PC-3 (cell line): ENCODE measurements around the gene TPRX1. TPM values are rescaled to one million over a fixed set of nuclear protein-coding genes. Genes with fewer than 3 reads are reported as not detected.
"Not testable (repeated sequence)": the region's sequence is repeated elsewhere in the genome, so short reads cannot be mapped to it uniquely, and the experiment has no call there.

Source experiments
- ATAC-seq: fragments of 200-7000 bp; cut with Tn5 transposase; 2 replicates; pipeline ENCODE4 v1.9.1; 2020; ENCODE audit warnings: mild to moderate bottlenecking, moderate library complexity
- BruUV-seq: library from RNA; stranded (reverse); fragments of 400-500 nt; replicated peaks from 2 replicates; lab custom pipeline; 2021; lab: Mats Ljungman, UMichigan
- CTCF ChIA-PET: fragments of 300-600 bp; sonication (Branson Sonifier 250); formaldehyde crosslinking; loops from one replicate; lab custom pipeline; 2022; ENCODE audit warnings: antibody characterized with exemption; lab: Charles Lee
- POLR2A ChIA-PET: fragments of 300-600 bp; sonication (Branson Sonifier 250); formaldehyde crosslinking; loops from one replicate; lab custom pipeline; 2022; ENCODE audit warnings: antibody characterized with exemption; ENCODE audit not compliant: unreplicated experiment; lab: Charles Lee
- DNase-seq: peaks from one replicate; pipeline ENCODE4 v3.0.0-alpha.2; 2015
- H2AFZ ChIP-seq: fragments of 300-600 bp; sonication (generic); 2 replicates; pipeline ENCODE4 v1.6.0; 2016; ENCODE audit warnings: antibody characterized with exemption, low read length
- H3F3A ChIP-seq: fragments of 300-600 bp; sonication (generic); one replicate; pipeline ENCODE4 v1.6.0; 2017; ENCODE audit warnings: antibody characterized with exemption, low read length, control low read depth, mild to moderate bottlenecking; ENCODE audit not compliant: unreplicated experiment
- H3K27ac ChIP-seq: fragments of 300-600 bp; sonication (generic); 2 replicates; pipeline ENCODE4 v1.5.1; 2016; ENCODE audit warnings: mild to moderate bottlenecking, low read length
- H3K27me3 ChIP-seq: fragments of 300-600 bp; sonication (generic); 2 replicates; pipeline ENCODE4 v1.6.1; 2016; ENCODE audit warnings: low read length, mixed read lengths
- H3K36me3 ChIP-seq: fragments of 300-600 bp; sonication (generic); 2 replicates; pipeline ENCODE4 v1.6.1; 2016; ENCODE audit warnings: low read depth, mixed run types, low read length, mixed read lengths
- H3K4me1 ChIP-seq: fragments of 300-600 bp; sonication (generic); 2 replicates; pipeline ENCODE4 v1.5.1; 2016; ENCODE audit warnings: low read length; ENCODE audit not compliant: insufficient read depth
- H3K4me2 ChIP-seq: fragments of 300-600 bp; sonication (generic); 2 replicates; pipeline ENCODE4 v1.6.0; 2016; ENCODE audit warnings: low read length
- H3K4me3 ChIP-seq: fragments of 300-600 bp; sonication (generic); 2 replicates; pipeline ENCODE4 v1.5.1; 2016; ENCODE audit warnings: mild to moderate bottlenecking, low read length, mixed read lengths
- H3K79me2 ChIP-seq: fragments of 300-600 bp; sonication (generic); 2 replicates; pipeline ENCODE4 v1.6.1; 2017; ENCODE audit warnings: low read length, mixed read lengths
- H3K9ac ChIP-seq: fragments of 300-600 bp; sonication (generic); 2 replicates; pipeline ENCODE4 v1.6.0; 2016; ENCODE audit warnings: mild to moderate bottlenecking, low read length
- H3K9me2 ChIP-seq: fragments of 300-600 bp; sonication (generic); replicated peaks from 2 replicates; pipeline ENCODE4 v1.6.1; 2016; ENCODE audit warnings: mixed run types, low read length, mixed read lengths
- H3K9me3 ChIP-seq: fragments of 300-600 bp; sonication (generic); 2 replicates; pipeline ENCODE4 v1.6.1; 2016; ENCODE audit warnings: low read length, mixed read lengths
- H4K20me1 ChIP-seq: fragments of 300-600 bp; sonication (generic); 2 replicates; pipeline ENCODE4 v1.6.1; 2016; ENCODE audit warnings: low read length, mixed read lengths
- CTCF ChIP-seq: fragments of 300-600 bp; sonication (generic); conservative IDR thresholded peaks from 2 replicates; pipeline ENCODE4 v1.5.1; 2017; ENCODE audit warnings: antibody characterized with exemption, low read depth, mild to moderate bottlenecking, low read length
- EZH2 ChIP-seq: fragments of 300-600 bp; sonication (generic); IDR thresholded peaks from one replicate; pipeline ENCODE4 v1.6.1; 2017; ENCODE audit warnings: antibody characterized with exemption, mild to moderate bottlenecking, low read length; ENCODE audit not compliant: unreplicated experiment
- EZH2phosphoT487 ChIP-seq: fragments of 300-600 bp; sonication (generic); IDR thresholded peaks from 2 replicates; pipeline ENCODE4 v1.6.1; 2018; ENCODE audit warnings: mild to moderate bottlenecking, antibody characterized with exemption, low read length, borderline replicate concordance
- intact Hi-C: fragments of 100-400 bp; cut with micrococcal nuclease; formaldehyde crosslinking; loops from 2 replicates; pipeline ENCODE4 v1.9.0; 2023
- total RNA-seq: library from RNA; depleted of rRNA; stranded (reverse); fragments of >200 nt; gene quantifications from 2 replicates; pipeline ENCODE4 v1.2.3, GENCODE V29; 2014

The TPRX1 gene
- total RNA-seq, 1 experiment from 2014 or later = not detected

GRCh38 chr19:47776568-47776967 is 27.8 kb downstream of the TPRX1 start:
- H3K36me3 ChIP-seq = peaks cover 5% of the 10 kb centered on the region; the same call in 1 of the 2 replicates
- intact Hi-C loops = no loop called here
- DNase-seq (peak; percentile 60), ATAC-seq (peak; percentile 21)
- ChIA-PET POLR2A (no interaction called here), CTCF (no interaction called here)
- H3K4me3 ChIP-seq = no peak overlapping the region
- TF ChIP-seq EZH2phosphoT487 (no peak), CTCF (no peak), EZH2 (no peak)
- H3K27ac ChIP-seq = peak overlapping the region; percentile 11; the same call in 1 of the 2 replicates
- peaks cover 8% of the 10 kb centered on the region for H3K4me1 ChIP-seq
- H3K9me3 ChIP-seq = no peaks in the 10 kb centered on the region
- H3K27me3 ChIP-seq = no peaks in the 10 kb centered on the region
- BruUV-seq = no TSS peak
- no peak overlapping the region for H2AFZ ChIP-seq
- H3K79me2 ChIP-seq = peaks cover 25% of the 10 kb centered on the region
- H3F3A ChIP-seq = no peaks in the 10 kb centered on the region
- H3K9ac ChIP-seq = no peak overlapping the region
- H3K4me2 ChIP-seq = 0 out of 2 replicates have a peak overlapping the region, but pooled peaks have one; percentile 0
- no peaks in the 10 kb centered on the region for H3K9me2 ChIP-seq
- H4K20me1 ChIP-seq = no peaks in the 10 kb centered on the region

GRCh38 chr19:47771291-47771690 is 33.1 kb downstream of the TPRX1 start:
- H3K9ac ChIP-seq, H3F3A ChIP-seq, H4K20me1 ChIP-seq, CTCF ChIA-PET, H3K9me3 ChIP-seq, H3K79me2 ChIP-seq, DNase-seq, intact Hi-C loops, H3K4me2 ChIP-seq, BruUV-seq, ATAC-seq, H3K4me3 ChIP-seq, H2AFZ ChIP-seq, H3K27me3 ChIP-seq, H3K27ac ChIP-seq, POLR2A ChIA-PET, H3K9me2 ChIP-seq, H3K36me3 ChIP-seq, H3K4me1 ChIP-seq: not testable (repeated sequence)

DNA sequence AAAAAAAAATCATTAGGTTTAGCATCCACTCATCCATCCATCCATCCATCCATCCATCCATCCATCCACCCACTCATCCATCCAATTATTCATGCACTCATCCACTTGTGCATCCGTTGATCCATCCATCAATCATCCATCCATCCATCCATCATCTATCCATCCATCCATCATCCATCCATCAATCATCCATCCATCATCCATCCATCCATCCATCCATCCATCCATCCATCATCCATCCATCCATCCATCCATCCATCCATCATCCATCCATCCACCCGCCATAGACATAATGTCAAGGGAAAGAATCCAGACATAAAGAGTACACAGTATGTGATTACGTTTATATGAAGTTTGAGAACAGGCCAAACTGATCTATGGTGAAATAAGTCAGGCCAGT is 34.8 kb downstream of the TPRX1 start:
- CTCF ChIA-PET = no interaction called here
- no peak overlapping the region for H2AFZ ChIP-seq
- H3K27ac ChIP-seq = no peak overlapping the region
- H3K4me2 ChIP-seq = no peak overlapping the region
- H3K27me3 ChIP-seq = no peaks in the 10 kb centered on the region
- no peaks in the 10 kb centered on the region for H3F3A ChIP-seq
- ATAC-seq (no peak), DNase-seq (no peak)
- intact Hi-C loops = no loop called here
- no TSS peak for BruUV-seq
- TF ChIP-seq EZH2 = no peak
- TF ChIP-seq CTCF = no peak
- TF ChIP-seq EZH2phosphoT487 = no peak
- H3K36me3 ChIP-seq = no peaks in the 10 kb centered on the region
- no peaks in the 10 kb centered on the region for H3K79me2 ChIP-seq
- no peaks in the 10 kb centered on the region for H3K4me1 ChIP-seq
- POLR2A ChIA-PET = no interaction called here
- no peaks in the 10 kb centered on the region for H4K20me1 ChIP-seq
- H3K9ac ChIP-seq = no peak overlapping the region
- no peak overlapping the region for H3K4me3 ChIP-seq
- no peaks in the 10 kb centered on the region for H3K9me2 ChIP-seq
- H3K9me3 ChIP-seq = no peaks in the 10 kb centered on the region
